ENCODE results near the gene FBF1.
"Not testable (repeated sequence)": the region's sequence is repeated elsewhere in the genome, so short reads cannot be mapped to it uniquely, and the experiment has no call there.

FBF1 gene

GRCh38 chr17:75940727-75941441 is at the start of gene FBF1:
Gene FBF1 (minus strand): TSS chr17:75941042. CDS start chr17:75938149, 2,893 bp downstream.
- peak; percentile 50 to 98 (median 93) for DNase-seq

GRCh38 chr17:75987041-75987440 is 46.2 kb upstream of the FBF1 start:
- DNase-seq, result no peak

DNA sequence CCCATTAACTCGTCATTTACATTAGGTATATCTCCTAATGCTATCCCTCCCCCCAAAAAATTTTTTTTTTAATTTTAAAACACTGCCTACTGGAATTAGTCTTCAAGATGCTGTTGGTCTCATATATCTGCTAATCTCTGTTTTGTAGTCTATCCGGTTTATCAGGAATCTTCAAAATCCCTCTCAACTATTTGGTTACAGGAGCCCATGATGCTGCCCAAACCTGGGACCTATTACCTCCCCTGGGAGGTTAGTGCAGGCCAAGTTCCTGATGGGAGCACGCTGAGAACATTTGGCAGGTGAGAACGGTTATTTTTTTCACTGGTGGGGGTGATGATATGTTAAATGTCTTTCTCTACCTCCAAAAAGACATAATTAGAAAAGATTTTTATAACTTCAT is 45.1 kb upstream of the FBF1 start:
- DNase-seq, result no peak

GRCh38 chr17:75983501-75984181 is 42.8 kb upstream of the FBF1 start:
- no peak for DNase-seq

DNA sequence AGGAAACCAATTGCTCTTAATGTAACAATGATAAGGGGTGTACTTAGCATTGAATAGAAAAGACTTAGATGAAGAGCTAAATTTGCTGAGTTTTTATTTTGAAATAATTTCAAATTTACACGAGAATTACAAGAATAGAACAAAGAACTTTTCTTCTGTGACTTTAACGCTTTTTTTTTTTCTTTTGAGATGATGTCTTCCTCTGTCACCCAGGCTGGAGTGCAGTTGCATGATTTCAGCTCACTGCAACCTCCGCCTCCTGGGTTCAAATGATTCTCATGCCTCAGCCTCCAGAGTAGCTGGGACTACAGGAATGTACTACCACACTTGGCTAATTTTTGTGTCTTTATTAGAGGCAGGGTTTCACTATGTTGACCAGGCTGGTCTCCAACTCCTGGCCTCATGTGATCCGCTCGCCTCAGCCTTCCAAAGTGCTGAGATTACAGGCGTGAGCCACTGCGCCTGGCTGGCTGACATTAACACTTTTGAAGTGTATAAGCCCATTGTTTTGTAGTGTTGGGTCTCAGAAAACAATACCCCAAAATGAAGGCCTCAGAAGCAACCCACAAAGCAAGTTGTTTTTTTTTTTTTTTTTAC is 40.3 kb upstream of the FBF1 start:
- DNase-seq, result no peak

- DNase-seq, result no peak
These were observed 39.6 kb upstream of the FBF1 start for GRCh38 chr17:75980188-75981018.

GRCh38 chr17:75979705-75980187 is 38.9 kb upstream of the FBF1 start:
- DNase-seq, result peak in 2 of 58 donors; percentile 60 to 85

DNA sequence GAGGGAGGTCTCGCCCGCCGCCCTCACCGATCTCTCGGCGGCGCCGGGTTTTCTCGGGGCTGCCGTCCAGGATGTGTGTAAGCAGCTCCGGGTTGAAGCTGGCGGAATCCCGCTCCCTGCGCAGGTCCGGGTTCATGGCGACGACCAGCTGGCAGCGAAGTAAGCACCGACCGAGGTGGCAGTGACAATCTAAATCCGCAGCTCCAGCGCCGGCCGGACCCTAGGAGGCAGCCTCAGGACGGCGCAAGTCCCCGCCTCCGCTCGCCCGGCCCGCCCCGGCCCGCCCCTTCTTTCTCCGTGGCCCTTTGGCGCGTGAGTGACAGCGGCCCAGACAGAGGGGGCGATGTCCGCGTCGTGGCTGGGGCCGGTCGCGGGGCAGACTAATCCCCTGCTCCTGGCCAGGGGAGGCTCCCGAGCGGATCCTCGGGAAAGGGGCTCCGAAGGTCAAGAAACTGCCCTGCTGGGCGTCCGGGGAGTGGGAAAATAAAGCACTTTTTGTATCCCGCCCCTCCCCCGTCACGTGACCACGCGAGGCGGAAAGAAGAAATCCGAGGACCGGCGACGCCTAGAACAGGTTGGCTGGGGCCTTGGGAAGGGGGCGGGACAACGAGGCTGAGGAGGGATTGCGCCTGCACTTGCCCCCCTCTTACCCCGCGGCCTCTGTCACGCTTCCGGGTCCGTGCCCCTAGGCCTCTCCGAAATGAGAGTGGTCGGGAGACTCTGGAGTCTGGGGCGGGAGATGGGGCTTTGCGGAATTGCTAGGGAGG is 38.3 kb upstream of the FBF1 start, which contains the start of the genes ACOX1 and TEN1:
Gene ACOX1 (minus strand): TSS at position 229 of the 767 bp plus-strand sequence. CDS start 93 bp downstream, at position 136.
Gene TEN1 (plus strand): TSS at position 303 of the 767 bp plus-strand sequence. CDS start 6,953 bp downstream, outside the sequence.
- DNase-seq, result peak; percentile 80 to 99 (median 96)

GRCh38 chr17:75976175-75976848 is 35.5 kb upstream of the FBF1 start:
- no peak for DNase-seq

DNA sequence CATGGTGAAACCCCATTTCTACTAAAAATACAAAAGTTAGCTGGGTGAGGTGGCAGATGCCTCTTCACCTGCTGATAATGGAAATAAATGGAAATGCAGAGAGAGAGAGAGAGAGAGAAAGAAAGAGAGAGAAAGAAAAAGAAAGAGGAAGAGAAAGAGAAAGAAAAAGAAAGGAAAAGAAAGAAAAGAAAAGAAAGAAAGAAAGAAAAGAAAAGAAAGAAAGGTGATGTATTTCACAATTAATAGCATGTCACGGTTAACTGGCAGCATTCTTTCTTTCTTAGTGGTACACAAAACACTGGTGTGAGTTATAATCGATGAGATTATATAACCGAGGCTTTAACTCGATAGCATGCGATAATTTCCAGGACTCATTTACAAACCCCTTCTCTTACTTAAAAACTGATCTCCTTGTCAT is 34.9 kb upstream of the FBF1 start:
- DNase-seq, result no peak

GRCh38 chr17:75975187-75975586 is 34.3 kb upstream of the FBF1 start:
- DNase-seq, result not testable (repeated sequence)

DNA sequence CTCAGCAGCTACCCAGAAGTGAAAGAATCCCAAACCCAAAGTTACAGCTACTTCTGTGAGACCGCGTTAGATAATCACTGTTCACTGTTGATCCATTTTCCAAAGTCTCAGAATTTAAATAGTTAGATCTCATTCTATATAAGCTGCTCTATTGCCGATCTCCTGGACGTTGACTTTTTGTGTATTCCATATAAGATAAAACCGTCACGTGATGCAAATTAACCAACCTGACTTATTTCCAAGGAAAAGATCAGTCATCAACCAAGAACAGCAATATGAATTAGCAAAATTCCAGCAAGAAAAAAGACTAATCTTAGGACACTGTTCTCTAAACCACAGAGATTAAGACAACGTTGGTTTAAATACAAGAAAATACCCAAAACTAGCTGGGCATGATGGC is 29.8 kb upstream of the FBF1 start:
- no peak for DNase-seq

DNA sequence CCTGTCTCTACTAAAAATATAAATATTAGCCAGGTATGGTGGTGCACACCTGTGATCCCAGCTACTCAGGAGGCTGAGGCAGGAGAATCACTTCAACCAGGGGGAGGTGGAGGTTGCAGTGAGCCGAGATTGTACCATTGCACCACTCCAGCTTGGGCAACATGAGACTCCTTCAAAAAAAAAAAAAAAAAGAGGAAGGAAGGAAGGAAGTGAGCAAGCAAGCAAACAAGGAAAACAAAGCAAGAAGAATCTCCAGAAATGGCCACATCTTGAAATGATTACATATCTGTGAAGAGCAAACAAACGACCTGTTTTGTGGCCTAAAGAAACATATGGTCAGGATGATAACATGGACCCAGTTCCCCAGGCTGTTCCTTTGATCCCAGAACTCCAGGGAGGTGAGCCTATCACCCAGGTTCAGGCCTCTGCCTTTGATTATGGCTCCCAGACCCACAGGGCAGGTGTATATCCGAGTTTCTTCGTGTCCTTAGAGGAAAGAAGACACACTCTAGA is 29.2 kb upstream of the FBF1 start:
- no peak for DNase-seq

- DNase-seq, result not testable (repeated sequence)
These were observed 28.2 kb upstream of the FBF1 start for GRCh38 chr17:75969044-75969443.

DNA sequence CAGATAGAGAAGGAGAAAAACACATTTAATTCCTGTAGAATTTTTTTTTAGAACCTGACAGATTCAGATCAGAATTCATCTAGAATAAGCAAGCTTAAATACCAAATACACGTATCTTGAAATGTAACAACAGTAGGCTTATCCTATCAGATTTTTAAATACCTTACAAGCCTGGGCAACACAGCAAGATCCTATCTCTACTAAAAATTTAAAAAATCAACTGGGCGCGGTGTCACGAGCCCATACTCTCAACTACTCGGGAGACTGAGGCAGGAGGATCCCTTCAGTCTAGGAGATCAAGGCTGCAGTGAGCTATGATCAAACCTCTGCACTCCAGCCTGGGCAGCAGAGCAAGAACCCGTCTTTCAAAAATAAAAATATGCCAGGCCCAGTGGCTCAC is 24.6 kb upstream of the FBF1 start:
- DNase-seq, result no peak

GRCh38 chr17:75959839-75960511 is 19.1 kb upstream of the FBF1 start:
- DNase-seq, result no peak

GRCh38 chr17:75959051-75959838 is 18.4 kb upstream of the FBF1 start:
- no peak for DNase-seq
